Activated naive CD4-positive, alpha-beta T cell treated with anti-CD3 and anti-CD28 coated beads for 36 hours (primary cell): ENCODE measurements around the gene CDK5R2. TPM values are rescaled to one million over a fixed set of nuclear protein-coding genes. Genes with fewer than 3 reads are reported as not detected.

Source experiments
- CTCF ChIA-PET: fragments of 350-600 bp; sonication (Branson Sonifier 250); formaldehyde crosslinking; loops from one replicate; lab custom pipeline; 2021; ENCODE audit warnings: antibody characterized with exemption; lab: Charles Lee
- DNase-seq: peaks from one replicate; pipeline ENCODE4 v3.0.0-alpha.2; 2020
- H3K27ac Mint-ChIP-seq: one replicate; pipeline ENCODE4 v1.8.0; 2021; ENCODE audit warnings: mild to moderate bottlenecking, mixed read lengths
- H3K27me3 Mint-ChIP-seq: one replicate; pipeline ENCODE4 v1.8.0; 2021; ENCODE audit warnings: low read depth, mixed read lengths
- H3K36me3 Mint-ChIP-seq: one replicate; pipeline ENCODE4 v1.8.0; 2021; ENCODE audit warnings: low read depth, mixed read lengths
- H3K4me1 Mint-ChIP-seq: one replicate; pipeline ENCODE4 v1.8.0; 2021; ENCODE audit warnings: low read depth, mixed read lengths
- H3K4me3 Mint-ChIP-seq: one replicate; pipeline ENCODE4 v1.8.0; 2021; ENCODE audit warnings: mild to moderate bottlenecking, moderate library complexity, mixed read lengths
- H3K9me3 Mint-ChIP-seq: one replicate; pipeline ENCODE4 v1.8.0; 2021; ENCODE audit warnings: mixed read lengths
- intact Hi-C: fragments of 100-400 bp; cut with micrococcal nuclease; formaldehyde crosslinking; loops from one replicate; pipeline ENCODE4 v1.15.1; 2023
- total RNA-seq, 2 experiments: library from RNA; stranded (reverse); gene quantifications; one replicate each; pipeline ENCODE4 v1.2.3, GENCODE V29; 2021

CDK5R2 gene
- total RNA-seq, 2 experiments from 2014 or later: not detected

- intact Hi-C loops: no loop called here
- DNase-seq: no peak
- Mint-ChIP-seq H3K4me3 (no peak overlapping the region), H3K27me3 (peaks cover 81% of the 10 kb centered on the region), H3K36me3 (no peaks in the 10 kb centered on the region), H3K9me3 (no peaks in the 10 kb centered on the region), H3K27ac (no peak overlapping the region), H3K4me1 (peaks cover 14% of the 10 kb centered on the region)
- CTCF ChIA-PET: interaction anchor here (0.6 to 0.7 kb wide), 2 partner anchors 65 to 127 kb away, joined by 3 read pairs; no protein-coding TSS in a partner anchor
These were observed 32.7 kb downstream of the CDK5R2 start for GRCh38 chr2:218992196-218992595.

- Mint-ChIP-seq H3K9me3 (no peaks in the 10 kb centered on the region), H3K27me3 (peaks cover 78% of the 10 kb centered on the region), H3K4me1 (peaks cover 14% of the 10 kb centered on the region), H3K36me3 (no peaks in the 10 kb centered on the region), H3K4me3 (no peak overlapping the region), H3K27ac (no peak overlapping the region)
- intact Hi-C loops: loop anchor here (1.0 kb wide), 1 partner anchor 13 kb away; no protein-coding TSS in a partner anchor
- CTCF ChIA-PET: interaction anchor here (0.7 kb wide), 1 partner anchor 65 kb away, joined by 3 read pairs; no protein-coding TSS in a partner anchor
- no peak for DNase-seq
These were observed 33.4 kb downstream of the CDK5R2 start for GRCh38 chr2:218992703-218993344.

DNA sequence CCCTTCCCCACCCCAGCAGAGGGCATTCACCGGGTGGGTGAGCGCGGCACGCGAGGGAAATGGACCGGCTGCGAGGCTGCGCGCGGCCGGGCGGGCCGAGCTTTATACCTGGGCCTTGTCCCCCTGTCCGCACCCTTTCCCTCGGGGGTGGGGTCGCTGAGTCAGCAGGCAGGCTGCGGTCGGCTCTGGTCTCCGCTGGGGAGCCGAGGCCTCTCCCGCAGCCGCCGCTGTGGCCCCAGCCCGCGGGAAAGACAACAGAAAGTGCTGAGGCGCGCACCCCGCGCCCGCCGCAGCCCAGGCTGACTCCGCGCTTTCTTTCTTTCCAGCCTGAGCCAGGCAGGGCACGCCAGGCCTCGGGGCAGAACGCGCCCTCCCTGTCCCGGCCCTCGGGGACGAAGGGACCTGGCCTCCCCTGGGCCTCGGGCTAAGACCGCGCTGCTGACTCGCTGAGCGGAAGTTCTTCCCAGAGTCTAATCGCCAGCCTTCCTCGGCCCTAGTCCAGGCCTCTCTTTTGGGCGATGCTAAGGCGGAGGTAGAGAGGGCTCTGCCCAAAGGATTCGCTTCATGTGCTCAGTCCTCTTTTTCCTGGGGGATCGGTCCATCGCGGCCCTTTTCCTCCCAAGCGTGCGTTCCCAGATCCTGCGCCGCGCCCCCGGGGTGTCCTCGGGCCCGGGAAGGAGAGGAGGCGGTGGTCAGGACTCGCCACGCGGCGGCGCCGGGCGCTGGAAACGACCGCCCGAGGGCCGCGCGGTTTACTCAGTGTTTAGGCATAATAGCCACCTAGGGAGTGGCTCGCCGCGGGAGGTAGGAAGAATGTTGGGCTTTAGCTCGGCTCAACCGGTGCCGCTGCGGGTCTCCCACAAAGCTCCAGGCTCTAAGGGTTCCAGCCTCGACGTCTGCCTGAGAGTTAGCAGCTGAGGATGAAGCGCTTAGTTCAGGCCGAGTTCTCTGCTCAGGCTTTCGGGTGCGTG, 34.2 kb downstream of the CDK5R2 start, which contains the start of gene CRYBA2:
Gene CRYBA2 (minus strand): TSS at position 78 of the 971 bp plus-strand sequence. CDS start 246 bp downstream, outside the sequence.
- DNase-seq: peak; percentile 25
- no peaks in the 10 kb centered on the region for H3K9me3 Mint-ChIP-seq
- no peak within 1 kb of the TSS for H3K27ac Mint-ChIP-seq

DNA sequence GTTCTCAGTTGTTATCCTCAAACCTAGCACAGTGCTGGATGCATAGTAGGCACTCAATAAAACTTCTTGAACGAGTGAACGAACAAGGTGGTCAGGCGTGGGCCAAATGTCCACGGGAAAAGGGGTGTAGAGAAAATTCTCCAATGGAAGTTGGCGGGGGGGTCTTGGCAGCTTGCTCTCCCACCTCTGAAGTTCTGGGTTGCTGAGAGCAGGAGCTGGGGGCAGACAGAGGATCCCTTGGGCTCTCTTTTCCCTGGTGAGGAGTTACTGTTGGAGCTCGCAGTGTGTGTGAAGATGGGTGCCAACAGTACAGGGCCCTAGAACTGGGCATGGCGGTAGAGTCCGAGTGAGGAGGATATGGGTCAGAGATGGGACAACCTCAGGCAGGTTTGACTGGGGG, 36.1 kb downstream of the CDK5R2 start:
- DNase-seq: no peak
- H3K36me3 Mint-ChIP-seq: no peaks in the 10 kb centered on the region
- no peak overlapping the region for H3K4me3 Mint-ChIP-seq
- intact Hi-C loops: loop anchor here (5.0 kb wide), 1 partner anchor 62 kb away; no protein-coding TSS in a partner anchor
- no peaks in the 10 kb centered on the region for H3K9me3 Mint-ChIP-seq
- H3K27me3 Mint-ChIP-seq: peaks cover 74% of the 10 kb centered on the region
- peaks cover 14% of the 10 kb centered on the region for H3K4me1 Mint-ChIP-seq
- no peak overlapping the region for H3K27ac Mint-ChIP-seq
- CTCF ChIA-PET: interaction anchor here (0.6 to 5.8 kb wide), 30 partner anchors 9 to 181 kb away, joined by 3 to 63 read pairs (median 4); partner anchors contain the start of gene CNPPD1

More for the DNA sequence above, 34.2 kb downstream of the CDK5R2 start, which contains the start of gene CRYBA2:
- H3K4me1 Mint-ChIP-seq: peaks cover 14% of the 10 kb centered on the region
- CTCF ChIA-PET: interaction anchor here (1.0 to 5.8 kb wide), 8 partner anchors 11 to 117 kb away, joined by 3 to 63 read pairs (median 12); no protein-coding TSS in a partner anchor
- intact Hi-C loops: loop anchor here (1.0 kb wide), 1 partner anchor 13 kb away; no protein-coding TSS in a partner anchor
- no peak within 1 kb of the TSS for H3K4me3 Mint-ChIP-seq
- no peaks in the 10 kb centered on the region for H3K36me3 Mint-ChIP-seq
- peaks cover 83% of the 10 kb centered on the region for H3K27me3 Mint-ChIP-seq

- Mint-ChIP-seq H3K9me3 (no peaks in the 10 kb centered on the region), H3K36me3 (no peaks in the 10 kb centered on the region), H3K27ac (no peak overlapping the region), H3K27me3 (peaks cover 74% of the 10 kb centered on the region), H3K4me3 (no peak overlapping the region), H3K4me1 (peaks cover 14% of the 10 kb centered on the region)
- intact Hi-C loops: loop anchor here (5.0 kb wide), 1 partner anchor 61 kb away; no protein-coding TSS in a partner anchor
- peak; percentile 84 for DNase-seq
- CTCF ChIA-PET: interaction anchor here (0.6 to 5.8 kb wide), 17 partner anchors 9 to 160 kb away, joined by 3 to 63 read pairs (median 4); no protein-coding TSS in a partner anchor
These were observed 36.7 kb downstream of the CDK5R2 start for GRCh38 chr2:218995972-218996711.

DNA sequence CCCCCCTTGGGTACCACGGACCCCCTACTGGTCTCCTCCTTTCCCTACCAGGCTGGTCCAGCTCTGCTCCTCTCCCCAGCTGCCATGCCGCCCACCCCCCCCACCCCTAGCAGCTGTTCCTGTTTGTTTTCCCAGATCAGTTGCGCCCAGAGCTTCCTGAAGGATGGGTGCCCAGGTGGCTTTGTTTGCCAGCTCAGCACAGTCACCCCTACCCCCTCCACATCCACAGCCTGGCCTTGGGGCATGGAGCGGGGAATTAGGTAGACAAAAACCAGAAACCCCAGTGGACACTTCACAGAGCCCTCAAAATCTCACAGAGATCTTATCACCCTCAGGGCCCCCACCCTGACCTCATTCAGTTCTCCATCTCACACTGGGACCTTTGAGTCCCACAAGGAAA, 37.5 kb downstream of the CDK5R2 start:
- CTCF ChIA-PET: interaction anchor here (0.8 to 5.8 kb wide), 6 partner anchors 8 to 107 kb away, joined by 3 to 63 read pairs (median 4); no protein-coding TSS in a partner anchor
- DNase-seq: no peak
- peaks cover 14% of the 10 kb centered on the region for H3K4me1 Mint-ChIP-seq
- H3K36me3 Mint-ChIP-seq: no peaks in the 10 kb centered on the region
- H3K27ac Mint-ChIP-seq: no peak overlapping the region
- no peaks in the 10 kb centered on the region for H3K9me3 Mint-ChIP-seq
- intact Hi-C loops: loop anchor here (5.0 kb wide), 1 partner anchor 60 kb away; no protein-coding TSS in a partner anchor
- no peak overlapping the region for H3K4me3 Mint-ChIP-seq
- peaks cover 67% of the 10 kb centered on the region for H3K27me3 Mint-ChIP-seq

- intact Hi-C loops: loop anchor here (5.0 kb wide), 1 partner anchor 60 kb away; no protein-coding TSS in a partner anchor
- Mint-ChIP-seq H3K4me1 (peaks cover 16% of the 10 kb centered on the region), H3K9me3 (no peaks in the 10 kb centered on the region), H3K36me3 (no peaks in the 10 kb centered on the region), H3K4me3 (no peak overlapping the region), H3K27ac (no peak overlapping the region), H3K27me3 (peaks cover 61% of the 10 kb centered on the region)
- CTCF ChIA-PET: interaction anchor here (0.5 to 5.8 kb wide), 4 partner anchors 11 to 313 kb away, joined by 3 to 63 read pairs (median 4); no protein-coding TSS in a partner anchor
- no peak for DNase-seq
These were observed 38.3 kb downstream of the CDK5R2 start for GRCh38 chr2:218997731-218998130.

GRCh38 chr2:218998414-218999002, 39.0 kb downstream of the CDK5R2 start:
- H3K27me3 Mint-ChIP-seq: peaks cover 66% of the 10 kb centered on the region
- no peak overlapping the region for H3K4me3 Mint-ChIP-seq
- no peaks in the 10 kb centered on the region for H3K36me3 Mint-ChIP-seq
- no peak overlapping the region for H3K27ac Mint-ChIP-seq
- no peaks in the 10 kb centered on the region for H3K9me3 Mint-ChIP-seq
- intact Hi-C loops: loop anchor here (5.0 kb wide), 1 partner anchor 59 kb away; no protein-coding TSS in a partner anchor
- H3K4me1 Mint-ChIP-seq: peaks cover 20% of the 10 kb centered on the region
- DNase-seq: no peak
- CTCF ChIA-PET: interaction anchor here (0.5 to 5.8 kb wide), 4 partner anchors 10 to 312 kb away, joined by 3 to 63 read pairs (median 4); no protein-coding TSS in a partner anchor

- peaks cover 14% of the 10 kb centered on the region for H3K4me1 Mint-ChIP-seq
- H3K36me3 Mint-ChIP-seq: no peaks in the 10 kb centered on the region
- H3K27me3 Mint-ChIP-seq: peaks cover 66% of the 10 kb centered on the region
- CTCF ChIA-PET: interaction anchor here (1.5 to 5.8 kb wide), 2 partner anchors 9 to 18 kb away, joined by 4 to 63 read pairs; no protein-coding TSS in a partner anchor
- no peaks in the 10 kb centered on the region for H3K9me3 Mint-ChIP-seq
- no peak for DNase-seq
- no peak overlapping the region for H3K27ac Mint-ChIP-seq
- intact Hi-C loops: loop anchor here (5.0 kb wide), 1 partner anchor 58 kb away; no protein-coding TSS in a partner anchor
- no peak overlapping the region for H3K4me3 Mint-ChIP-seq
These were observed 39.8 kb downstream of the CDK5R2 start for GRCh38 chr2:218999021-218999880.
